ENCODE data around the gene OR13C4. TPM values are rescaled to one million over a fixed set of nuclear protein-coding genes. Genes with fewer than 3 reads are reported as not detected.

Gene OR13C4
- total RNA-seq, 1 donor from 2014 or later: not detected

GRCh38 chr9:104555521-104555920 lies 28.5 kb upstream of the OR13C4 start:
- Mint-ChIP-seq H3K4me3 (ENCODE audit: unreplicated experiment) (no peak overlapping the region), H3K27me3 (ENCODE audit: low read depth, unreplicated experiment) (no peaks in the 10 kb centered on the region), H3K27ac (ENCODE audit: unreplicated experiment) (no peak overlapping the region), H3K36me3 (ENCODE audit: low read depth, unreplicated experiment) (no peaks in the 10 kb centered on the region), H3K4me1 (ENCODE audit: low read depth, unreplicated experiment) (peaks cover 20% of the 10 kb centered on the region), H3K9me3 (ENCODE audit: unreplicated experiment) (peaks cover 4% of the 10 kb centered on the region)
- Histone ChIP-seq H3K27me3 (ENCODE audit: insufficient read depth, low read length) (no peaks in the 10 kb centered on the region), H3K4me1 (ENCODE audit: insufficient read depth, low read length) (no peaks in the 10 kb centered on the region), H3K9ac (ENCODE audit: low read length) (no peak overlapping the region), H3K4me3 (ENCODE audit: insufficient read depth, low read depth, low read length) (no peak overlapping the region), H3K27ac (ENCODE audit: low read depth, low read length) (no peak overlapping the region), H3K4me2 (ENCODE audit: low read length) (no peak overlapping the region), H3K79me2 (ENCODE audit: insufficient read depth, low read length) (no peaks in the 10 kb centered on the region), H2AFZ (ENCODE audit: low read depth, low read length) (no peak overlapping the region), H4K20me1 (ENCODE audit: insufficient read depth, low read length) (no peaks in the 10 kb centered on the region), H3K36me3 (ENCODE audit: insufficient read depth, low read length) (no peaks in the 10 kb centered on the region), H3K9me3 (ENCODE audit: insufficient read depth, low read depth, low read length) (no peaks in the 10 kb centered on the region)
- no peak for DNase-seq (ENCODE audit: low read depth)
- TF ChIP-seq EZH2 (IDR thresholded peaks at IDR 0.05; ENCODE audit: insufficient read depth, low read length) (no peak), CTCF (IDR thresholded peaks at IDR 0.05; ENCODE audit: insufficient read depth, low read depth, low read length) (no peak)
- no peak for FAIRE-seq

- no peaks in the 10 kb centered on the region for H3K27me3 Mint-ChIP-seq (ENCODE audit: low read depth, unreplicated experiment)
- H3K79me2 ChIP-seq (ENCODE audit: insufficient read depth, low read length): no peaks in the 10 kb centered on the region
- no peaks in the 10 kb centered on the region for H3K4me1 ChIP-seq (ENCODE audit: insufficient read depth, low read length)
- H3K9ac ChIP-seq (ENCODE audit: low read length): no peak overlapping the region
- TF ChIP-seq EZH2 (IDR thresholded peaks at IDR 0.05; ENCODE audit: insufficient read depth, low read length) (no peak), CTCF (IDR thresholded peaks at IDR 0.05; ENCODE audit: insufficient read depth, low read depth, low read length) (no peak)
- FAIRE-seq (no peak), DNase-seq (ENCODE audit: low read depth) (no peak)
- H4K20me1 ChIP-seq (ENCODE audit: insufficient read depth, low read length): no peaks in the 10 kb centered on the region
- H3K36me3 Mint-ChIP-seq (ENCODE audit: low read depth, unreplicated experiment): no peaks in the 10 kb centered on the region
- H3K4me3 ChIP-seq (ENCODE audit: insufficient read depth, low read depth, low read length): no peak overlapping the region
- peaks cover 3% of the 10 kb centered on the region for H3K9me3 Mint-ChIP-seq (ENCODE audit: unreplicated experiment)
- H3K27ac ChIP-seq (ENCODE audit: low read depth, low read length): no peak overlapping the region
- no peak overlapping the region for H3K4me2 ChIP-seq (ENCODE audit: low read length)
- no peaks in the 10 kb centered on the region for H3K36me3 ChIP-seq (ENCODE audit: insufficient read depth, low read length)
- peaks cover 20% of the 10 kb centered on the region for H3K4me1 Mint-ChIP-seq (ENCODE audit: low read depth, unreplicated experiment)
- no peak overlapping the region for H3K4me3 Mint-ChIP-seq (ENCODE audit: unreplicated experiment)
- H3K9me3 ChIP-seq (ENCODE audit: insufficient read depth, low read depth, low read length): no peaks in the 10 kb centered on the region
- no peaks in the 10 kb centered on the region for H3K27me3 ChIP-seq (ENCODE audit: insufficient read depth, low read length)
- peak overlapping the region; percentile 43 for H3K27ac Mint-ChIP-seq (ENCODE audit: unreplicated experiment)
- no peak overlapping the region for H2AFZ ChIP-seq (ENCODE audit: low read depth, low read length)
These were observed 26.3 kb upstream of the OR13C4 start for GRCh38 chr9:104553261-104553660.

GRCh38 chr9:104544644-104545043 lies 17.6 kb upstream of the OR13C4 start:
- Histone ChIP-seq H2AFZ (ENCODE audit: low read depth, low read length) (no peak overlapping the region), H4K20me1 (ENCODE audit: insufficient read depth, low read length) (no peaks in the 10 kb centered on the region), H3K4me1 (ENCODE audit: insufficient read depth, low read length) (no peaks in the 10 kb centered on the region), H3K9ac (ENCODE audit: low read length) (no peak overlapping the region), H3K27ac (ENCODE audit: low read depth, low read length) (no peak overlapping the region), H3K79me2 (ENCODE audit: insufficient read depth, low read length) (no peaks in the 10 kb centered on the region), H3K27me3 (ENCODE audit: insufficient read depth, low read length) (no peaks in the 10 kb centered on the region), H3K4me2 (ENCODE audit: low read length) (no peak overlapping the region), H3K9me3 (ENCODE audit: insufficient read depth, low read depth, low read length) (no peaks in the 10 kb centered on the region), H3K36me3 (ENCODE audit: insufficient read depth, low read length) (no peaks in the 10 kb centered on the region), H3K4me3 (ENCODE audit: insufficient read depth, low read depth, low read length) (no peak overlapping the region)
- H3K4me1 Mint-ChIP-seq (ENCODE audit: low read depth, unreplicated experiment): no peaks in the 10 kb centered on the region
- DNase-seq (ENCODE audit: low read depth): no peak
- no peaks in the 10 kb centered on the region for H3K9me3 Mint-ChIP-seq (ENCODE audit: unreplicated experiment)
- no peak overlapping the region for H3K4me3 Mint-ChIP-seq (ENCODE audit: unreplicated experiment)
- no peaks in the 10 kb centered on the region for H3K27me3 Mint-ChIP-seq (ENCODE audit: low read depth, unreplicated experiment)
- no peaks in the 10 kb centered on the region for H3K36me3 Mint-ChIP-seq (ENCODE audit: low read depth, unreplicated experiment)
- no peak overlapping the region for H3K27ac Mint-ChIP-seq (ENCODE audit: unreplicated experiment)
- no peak for FAIRE-seq
- TF ChIP-seq EZH2 (IDR thresholded peaks at IDR 0.05; ENCODE audit: insufficient read depth, low read length) (no peak), CTCF (IDR thresholded peaks at IDR 0.05; ENCODE audit: insufficient read depth, low read depth, low read length) (no peak)

Measured in astrocyte (in vitro differentiated cells and primary cell).